Transverse colon (tissue), 4 donors: ENCODE results near the gene TMEM26.

ENCODE experiments used
- CTCF ChIP-seq, 5 experiments: fragments of 200-600 bp in 3 of 5; fragments of 450-650 bp in 2 of 5; sonication (generic) in 3 of 5; IDR thresholded peaks; 1 replicate in 2 of 5; 2 replicates in 3 of 5; pipeline ENCODE4 v1.5.1; 2016 to 2017; ENCODE audit warnings: antibody characterized with exemption in 5 of 5, inconsistent platforms in 3 of 5, mild to moderate bottlenecking in 2 of 5, moderate library complexity in 1 of 5
- POLR2A ChIP-seq: fragments of 450-650 bp; IDR thresholded peaks from one replicate; pipeline ENCODE4 v1.6.1; 2016; ENCODE audit warnings: antibody characterized with exemption, mild to moderate bottlenecking, moderate library complexity
- POLR2AphosphoS5 ChIP-seq, 3 donors: sonication (generic); formaldehyde crosslinking; IDR thresholded peaks; one replicate each; pipeline ENCODE4 v1.6.1; 2016; ENCODE audit warnings: antibody characterized with exemption in 3 of 3

- TF ChIP-seq CTCF (IDR thresholded peaks at IDR 0.05): no peak
- no peak for TF ChIP-seq POLR2A
- no peak for TF ChIP-seq POLR2AphosphoS5 (IDR thresholded peaks at IDR 0.05)
Observed at GRCh38 chr10:61364619-61365018, 88.6 kb downstream of the TMEM26 start.
